Spleen (tissue), 11 donors: ENCODE results near the gene PPP5C. TPM values are rescaled to one million over a fixed set of nuclear protein-coding genes. Genes with fewer than 3 reads are reported as not detected.
A peak's percentile ranks its signal among the peaks of the same experiment; 100 is the strongest.

Source experiments
- DNase-seq: peaks from one replicate; pipeline ENCODE4 v3.0.0-alpha.2; 2020
- H3K27ac ChIP-seq, 8 donors: fragments of 200-600 bp; sonication (generic) in 7 of 8; 1 replicate in 4 of 8; 2 replicates in 4 of 8; pipeline versions ENCODE4 v1.5.0 to v1.8.0; 2016 to 2021; ENCODE audit warnings: inconsistent platforms in 4 of 8, mild to moderate bottlenecking in 4 of 8, moderate library complexity in 1 of 8
- H3K27me3 ChIP-seq, 7 donors: fragments of 200-600 bp; sonication (generic) in 6 of 7; replicated peaks in 1 of 7; 1 replicate in 4 of 7; 2 replicates in 3 of 7; pipeline versions ENCODE4 v1.5.0 to v1.8.0; 2016 to 2021; ENCODE audit warnings: inconsistent platforms in 3 of 7, mild to moderate bottlenecking in 1 of 7
- H3K36me3 ChIP-seq, 6 donors: fragments of 200-600 bp; sonication (generic) in 5 of 6; 1 replicate in 4 of 6; 2 replicates in 2 of 6; pipeline versions ENCODE4 v1.5.0 to v1.8.0; 2016 to 2021; ENCODE audit warnings: inconsistent platforms in 2 of 6
- H3K4me1 ChIP-seq, 6 donors: fragments of 200-600 bp; sonication (generic) in 5 of 6; 1 replicate in 3 of 6; 2 replicates in 3 of 6; pipeline versions ENCODE4 v1.5.0 to v1.8.0; 2016 to 2021; ENCODE audit warnings: inconsistent platforms in 3 of 6
- H3K4me3 ChIP-seq, 8 donors: fragments of 200-600 bp; sonication (generic) in 7 of 8; 1 replicate in 4 of 8; 2 replicates in 4 of 8; pipeline versions ENCODE4 v1.5.0 to v1.8.0; 2016 to 2021; ENCODE audit warnings: inconsistent platforms in 4 of 8, mild to moderate bottlenecking in 4 of 8, moderate library complexity in 2 of 8
- H3K9me3 ChIP-seq, 8 donors: fragments of 200-600 bp; sonication (generic) in 7 of 8; 1 replicate in 4 of 8; 2 replicates in 4 of 8; pipeline versions ENCODE4 v1.5.0 to v1.8.0; 2016 to 2021; ENCODE audit warnings: inconsistent platforms in 4 of 8
- CTCF ChIP-seq, 11 experiments: fragments of 200-600 bp in 7 of 11; fragments of 450-650 bp in 4 of 11; sonication (generic) in 4 of 11; IDR thresholded peaks in 8 of 11; conservative IDR thresholded peaks in 3 of 11; 1 replicate in 7 of 11; 2 replicates in 4 of 11; pipeline versions ENCODE4 v1.4.0 to v1.8.0; 2016 to 2021; ENCODE audit warnings: antibody characterized with exemption in 11 of 11, inconsistent platforms in 4 of 11, mild to moderate bottlenecking in 1 of 11
- POLR2A ChIP-seq, 3 donors: fragments of 450-650 bp; IDR thresholded peaks; one replicate each; pipeline ENCODE4 v1.5.1; 2017; ENCODE audit warnings: antibody characterized with exemption in 3 of 3, mild to moderate bottlenecking in 1 of 3
- POLR2AphosphoS5 ChIP-seq, 3 donors: sonication (generic); formaldehyde crosslinking; IDR thresholded peaks; one replicate each; pipeline ENCODE4 v1.5.1; 2017; ENCODE audit warnings: antibody characterized with exemption in 3 of 3
- WGBS, 5 donors: extraction: QIAGEN DNeasy Blood & Tissue Kit in 3 of 5; methylation state at CpG; one replicate each; pipeline versions ENCODE4 v1.1.5 to v1.1.7; 2013 to 2018; 5-methylcytosine and 5-hydroxymethylcytosine counted together
- intact Hi-C: fragments of 100-400 bp; cut with DNase I; formaldehyde crosslinking; loops from one replicate; pipeline ENCODE4 v1.15.0; 2023; ENCODE audit warnings: low total_unique reads
- polyA plus RNA-seq, 3 donors: library from polyadenylated mRNA; stranded (reverse); fragments of 200-250 nt; gene quantifications; one replicate each; pipeline ENCODE4 v1.2.1, GENCODE V29; 2013
- total RNA-seq, 7 donors: library from RNA; depleted of rRNA in 3 of 7; stranded (reverse); fragments of >200 nt in 3 of 7; fragmentation: NEBNext Ultra II Directional in 4 of 7; extraction: Animal tissue kit (Norgen Biotek cat#: 25700) in 4 of 7; gene quantifications; one replicate each; pipeline versions ENCODE4 v1.1.0 to v1.2.1, GENCODE V29; 2016 to 2021
- donor health status: healthy with polysubstance abuse.
- donor health status: DM: no; HTN: no; CAD: no; lungs with moderate emphysema.
- donor health status: DM: no; HTN: no; CAD: no.
- donor health status: Bipolar disorder and iron deficiency.
- donor health status: healthy.
- donor health status: DM: no; HTN: no; CAD: no.
- donor health status: DM: yes; HTN: yes; CAD: no.

Gene PPP5C
- total and polyA plus RNA-seq, 10 donors: 26.5 to 87.3 (median 68.6) TPM

DNA sequence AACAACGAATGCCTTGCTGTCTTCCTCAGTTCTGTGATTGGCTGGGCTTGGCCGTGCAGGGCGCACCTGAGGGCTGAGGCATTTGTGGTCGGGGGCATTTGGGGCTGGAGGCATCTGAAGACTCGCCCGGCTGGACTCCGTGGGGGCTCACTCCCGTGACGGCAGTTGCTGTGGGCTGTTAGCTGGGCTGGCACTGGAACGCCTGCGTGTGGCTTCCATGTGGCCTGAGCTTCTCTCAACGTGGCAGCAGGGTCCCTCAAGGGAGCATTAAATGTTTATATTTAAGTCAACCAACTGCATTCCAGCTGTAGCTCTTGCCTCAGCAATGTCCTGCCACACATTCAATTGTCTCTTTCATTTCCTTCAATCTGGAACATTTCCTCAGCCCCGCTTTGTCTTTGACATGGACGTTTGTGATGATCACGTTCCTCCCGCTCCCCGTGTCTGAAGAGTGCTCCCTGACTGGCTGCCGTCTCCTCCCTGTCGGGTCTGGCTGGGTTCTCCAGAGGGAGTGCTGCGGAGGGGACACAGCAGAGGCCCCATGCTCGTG, 45.4 kb downstream of the PPP5C start:
- no peak for TF ChIP-seq POLR2A (IDR thresholded peaks at IDR 0.05)
- no peak for TF ChIP-seq CTCF (IDR thresholded peaks at IDR 0.05 in 8 of 11, conservative IDR thresholded peaks at IDR 0.05 in 3 of 11)
- no peak for TF ChIP-seq POLR2AphosphoS5 (IDR thresholded peaks at IDR 0.05)
- Histone ChIP-seq H3K27me3 (no peaks in the 10 kb centered on the region), H3K9me3 (no peaks in the 10 kb centered on the region), H3K36me3 (peaks cover 0 to 66% (median 42%) of the 10 kb centered on the region in 6 donors), H3K4me3 (no peak overlapping the region), H3K27ac (peak overlapping the region in 4 of 8 donors; percentile 3 to 27 (median 14)), H3K4me1 (peaks cover 0 to 28% (median 2%) of the 10 kb centered on the region in 6 donors)
- peak; percentile 65 for DNase-seq
- intact Hi-C loops: loop anchor here (10.0 kb wide), 1 partner anchor 122 kb away; no protein-coding TSS in a partner anchor
- WGBS, 5 donors: 60 to 73% (median 64%) methylated on average over 21 of the region's 21 CpGs

DNA sequence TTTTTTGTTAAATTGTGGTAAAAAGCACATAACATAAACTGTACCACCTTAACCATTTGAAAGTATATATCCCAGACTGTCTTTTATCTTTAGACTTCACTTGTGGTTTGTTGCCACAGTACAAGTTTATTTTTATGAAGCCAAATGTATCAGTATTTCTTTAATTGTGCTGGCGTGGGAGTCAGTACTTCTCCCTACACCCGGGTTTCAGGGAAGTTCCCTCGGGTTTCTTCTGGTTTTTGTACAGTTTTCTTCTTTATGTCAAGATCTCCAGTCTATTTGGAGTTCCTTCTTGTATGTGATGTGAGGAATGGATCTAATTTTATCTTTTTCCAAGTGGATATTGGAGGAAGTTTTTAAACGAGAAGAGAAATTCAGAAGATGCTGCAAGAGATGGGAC, 46.0 kb downstream of the PPP5C start:
- intact Hi-C loops: loop anchor here (10.0 kb wide), 1 partner anchor 122 kb away; no protein-coding TSS in a partner anchor
- 40 to 53% (median 48%) methylated on average over 4 of the region's 4 CpGs for WGBS, 5 donors
- Histone ChIP-seq H3K4me1 (peaks cover 0 to 28% (median 2%) of the 10 kb centered on the region in 6 donors), H3K27me3 (peaks cover 0 to 2% (median 0%) of the 10 kb centered on the region in 7 donors), H3K9me3 (no peaks in the 10 kb centered on the region), H3K27ac (peak overlapping the region in 4 of 8 donors; percentile 3 to 27 (median 14)), H3K4me3 (no peak overlapping the region), H3K36me3 (peaks cover 0 to 61% (median 37%) of the 10 kb centered on the region in 6 donors)
- DNase-seq: no peak
- TF ChIP-seq POLR2AphosphoS5 (IDR thresholded peaks at IDR 0.05) (no peak), POLR2A (IDR thresholded peaks at IDR 0.05) (no peak), CTCF (IDR thresholded peaks at IDR 0.05 in 8 of 11, conservative IDR thresholded peaks at IDR 0.05 in 3 of 11) (no peak)

- Histone ChIP-seq H3K27me3 (peaks cover 0 to 9% (median 0%) of the 10 kb centered on the region in 7 donors), H3K4me1 (peaks cover 0 to 28% (median 2%) of the 10 kb centered on the region in 6 donors), H3K4me3 (no peak overlapping the region), H3K27ac (no peak overlapping the region), H3K9me3 (no peaks in the 10 kb centered on the region), H3K36me3 (peaks cover 0 to 52% (median 28%) of the 10 kb centered on the region in 6 donors)
- DNase-seq: peak; percentile 59
- WGBS, 5 donors: 76 to 82% (median 80%) methylated on average over 21 of the region's 21 CpGs
- intact Hi-C loops: loop anchor here (10.0 kb wide), 1 partner anchor 121 kb away; no protein-coding TSS in a partner anchor
- TF ChIP-seq POLR2A (IDR thresholded peaks at IDR 0.05) (no peak), POLR2AphosphoS5 (IDR thresholded peaks at IDR 0.05) (peak in 1 of 3 donors; percentile 42), CTCF (IDR thresholded peaks at IDR 0.05 in 8 of 11, conservative IDR thresholded peaks at IDR 0.05 in 3 of 11) (no peak)
Measured at GRCh38 chr19:46393456-46394401, 46.8 kb downstream of the PPP5C start.
